ENCODE data around the gene CEP350.
A peak's percentile ranks its signal among the peaks of the same experiment; 100 is the strongest.

The CEP350 gene

DNA sequence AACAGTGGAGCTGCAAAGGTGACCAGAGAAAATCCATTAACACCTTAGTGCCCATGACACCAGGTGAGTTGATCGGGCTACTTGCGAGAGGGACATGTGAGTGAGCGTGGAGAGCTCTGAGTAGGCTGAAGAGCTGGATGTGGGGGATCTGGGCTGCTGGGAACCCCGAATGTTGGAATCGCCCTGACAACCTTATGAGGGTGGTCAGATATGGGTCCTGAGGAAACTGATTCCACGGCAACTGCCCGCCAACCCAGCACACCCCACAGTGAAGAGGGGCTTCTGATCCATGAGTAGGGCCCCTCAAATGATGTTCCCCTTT, 199.4 kb downstream of the CEP350 start:
- Mint-ChIP-seq H3K4me3 (peak overlapping the region; percentile 80), H3K27ac (peak overlapping the region; percentile 78), H3K4me1 (peaks cover 27% of the 10 kb centered on the region), H3K36me3 (ENCODE audit: low read depth) (peaks cover 2% of the 10 kb centered on the region), H3K27me3 (no peaks in the 10 kb centered on the region), H3K9me3 (no peaks in the 10 kb centered on the region)
- ATAC-seq (no peak), DNase-seq (no peak)

DNA sequence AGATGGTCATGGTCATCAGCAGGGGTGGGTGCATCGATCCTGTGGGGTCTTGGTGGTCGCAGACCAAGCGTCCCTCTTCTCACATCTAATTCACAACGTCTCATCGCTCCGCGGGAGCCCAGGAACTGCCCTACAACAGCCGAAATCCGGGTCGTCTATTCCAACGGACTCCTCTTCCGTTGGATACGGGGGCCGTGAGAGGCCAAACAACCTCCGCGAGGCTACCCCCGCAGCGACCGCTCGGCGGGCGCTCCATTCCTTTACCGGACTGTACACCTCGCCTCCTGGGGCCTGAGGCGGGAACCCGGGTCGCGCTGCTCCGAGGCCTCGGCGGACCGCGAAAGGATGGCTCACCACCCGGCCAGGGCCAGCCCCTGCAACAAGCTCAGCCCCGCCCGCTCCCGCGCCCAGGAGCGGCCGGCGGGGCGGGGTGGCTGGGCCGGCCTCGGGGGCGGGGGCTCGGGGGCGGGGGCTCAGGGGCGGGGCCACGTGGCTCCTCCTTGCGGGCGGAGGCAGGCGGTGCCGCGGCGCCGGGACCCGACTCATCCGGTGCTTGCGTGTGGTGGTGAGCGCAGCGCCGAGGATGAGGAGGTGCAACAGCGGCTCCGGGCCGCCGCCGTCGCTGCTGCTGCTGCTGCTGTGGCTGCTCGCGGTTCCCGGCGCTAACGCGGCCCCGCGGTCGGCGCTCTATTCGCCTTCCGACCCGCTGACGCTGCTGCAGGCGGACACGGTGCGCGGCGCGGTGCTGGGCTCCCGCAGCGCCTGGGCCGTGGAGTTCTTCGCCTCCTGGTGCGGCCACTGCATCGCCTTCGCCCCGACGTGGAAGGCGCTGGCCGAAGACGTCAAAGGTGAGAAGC, 199.9 kb downstream of the CEP350 start, which contains the start of gene QSOX1:
Gene QSOX1, plus strand, starts transcription at position 545 of the 857 bp plus-strand sequence. Its CDS starts 39 bp downstream, at position 584.
- H3K27ac Mint-ChIP-seq, result peak within 1 kb of the TSS; percentile 91
- peak within 1 kb of the TSS; percentile 93 for H3K4me3 Mint-ChIP-seq
- ATAC-seq (peak; percentile 91), DNase-seq (peak; percentile 88)
- peaks cover 27% of the 10 kb centered on the region for H3K4me1 Mint-ChIP-seq
- H3K27me3 Mint-ChIP-seq, result no peaks in the 10 kb centered on the region
- H3K9me3 Mint-ChIP-seq, result no peaks in the 10 kb centered on the region
- H3K36me3 Mint-ChIP-seq (ENCODE audit: low read depth), result peaks cover 2% of the 10 kb centered on the region

DNA sequence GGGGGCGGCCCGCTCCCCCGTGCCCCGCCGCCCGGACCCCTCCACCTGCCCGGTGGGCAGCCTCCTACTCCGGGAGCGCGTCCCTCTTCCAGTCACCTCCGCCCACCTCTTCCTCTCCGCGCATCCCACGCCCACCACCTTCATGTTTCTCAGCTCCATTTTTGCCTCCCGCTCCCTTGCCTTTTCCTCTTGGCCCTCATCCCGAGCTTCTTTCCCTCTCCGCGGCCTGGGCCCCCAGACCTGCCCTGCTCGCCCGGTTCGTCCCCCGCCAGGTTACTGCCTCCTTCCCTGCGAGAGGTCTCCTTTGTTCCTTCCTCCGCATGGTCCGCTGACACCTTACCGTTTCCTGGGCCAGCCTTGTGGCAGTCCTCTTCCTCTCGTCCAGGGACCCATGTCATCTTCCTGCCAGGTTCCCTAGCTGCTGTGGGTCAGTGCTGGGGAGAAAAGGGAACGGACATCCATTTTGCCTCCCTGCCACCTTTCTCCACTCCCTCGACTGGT, 200.6 kb downstream of the CEP350 start:
- no peak for ATAC-seq
- H3K4me3 Mint-ChIP-seq, result peak overlapping the region; percentile 93
- H3K27me3 Mint-ChIP-seq, result no peaks in the 10 kb centered on the region
- H3K27ac Mint-ChIP-seq, result peak overlapping the region; percentile 91
- no peaks in the 10 kb centered on the region for H3K9me3 Mint-ChIP-seq
- peak; percentile 21 for DNase-seq
- peaks cover 27% of the 10 kb centered on the region for H3K4me1 Mint-ChIP-seq
- H3K36me3 Mint-ChIP-seq (ENCODE audit: low read depth), result peaks cover 2% of the 10 kb centered on the region

DNA sequence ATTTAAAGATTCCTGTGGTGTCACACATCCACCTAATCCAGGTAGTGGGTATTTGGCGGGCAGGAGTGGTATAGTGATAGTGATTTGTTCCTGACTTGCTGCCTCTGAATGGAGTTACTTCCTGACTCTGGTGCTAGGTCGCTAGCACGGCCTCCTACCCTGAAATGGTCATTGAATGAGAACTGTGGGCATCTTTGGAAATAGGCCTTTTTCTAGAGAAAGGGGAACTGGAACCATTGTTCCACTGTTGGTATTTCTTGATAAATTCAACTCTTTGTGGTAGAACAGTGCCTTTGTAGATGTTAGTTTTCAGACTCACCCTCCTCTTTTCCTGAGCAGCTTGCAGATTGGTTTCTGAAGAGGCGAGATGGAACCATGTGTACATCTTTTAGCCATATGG, 201.6 kb downstream of the CEP350 start:
- DNase-seq (no peak), ATAC-seq (no peak)
- H3K4me1 Mint-ChIP-seq, result peaks cover 27% of the 10 kb centered on the region
- H3K36me3 Mint-ChIP-seq (ENCODE audit: low read depth), result peaks cover 2% of the 10 kb centered on the region
- H3K27me3 Mint-ChIP-seq, result no peaks in the 10 kb centered on the region
- H3K9me3 Mint-ChIP-seq, result no peaks in the 10 kb centered on the region
- peak overlapping the region; percentile 17 for H3K27ac Mint-ChIP-seq
- peak overlapping the region; percentile 93 for H3K4me3 Mint-ChIP-seq

DNA sequence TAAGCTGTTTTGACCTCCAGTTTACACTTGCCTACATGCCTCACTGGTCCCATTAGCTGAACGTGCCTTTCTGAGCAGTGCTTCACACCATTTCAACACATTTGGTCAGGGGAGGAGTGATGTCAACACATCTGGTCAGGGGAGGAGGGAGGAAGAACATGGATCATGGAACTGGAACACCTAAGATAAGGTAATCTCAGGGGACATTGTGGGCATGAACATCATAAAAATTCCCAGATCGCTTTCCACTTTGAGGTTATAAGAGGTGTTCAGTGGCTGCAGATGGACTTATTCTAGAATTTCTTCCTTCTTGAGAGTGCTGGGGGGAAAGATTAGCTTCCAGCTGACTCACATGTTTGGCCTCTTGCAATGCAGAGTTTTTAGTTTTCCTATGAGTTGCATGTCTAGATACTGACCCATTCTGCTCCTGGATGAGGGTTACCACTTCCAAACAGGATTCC, 202.1 kb downstream of the CEP350 start:
- ATAC-seq, result no peak
- peaks cover 27% of the 10 kb centered on the region for H3K4me1 Mint-ChIP-seq
- H3K27me3 Mint-ChIP-seq, result no peaks in the 10 kb centered on the region
- H3K9me3 Mint-ChIP-seq, result no peaks in the 10 kb centered on the region
- peak overlapping the region; percentile 17 for H3K27ac Mint-ChIP-seq
- H3K36me3 Mint-ChIP-seq (ENCODE audit: low read depth), result peaks cover 2% of the 10 kb centered on the region
- H3K4me3 Mint-ChIP-seq, result peak overlapping the region; percentile 93
- DNase-seq, result no peak

DNA sequence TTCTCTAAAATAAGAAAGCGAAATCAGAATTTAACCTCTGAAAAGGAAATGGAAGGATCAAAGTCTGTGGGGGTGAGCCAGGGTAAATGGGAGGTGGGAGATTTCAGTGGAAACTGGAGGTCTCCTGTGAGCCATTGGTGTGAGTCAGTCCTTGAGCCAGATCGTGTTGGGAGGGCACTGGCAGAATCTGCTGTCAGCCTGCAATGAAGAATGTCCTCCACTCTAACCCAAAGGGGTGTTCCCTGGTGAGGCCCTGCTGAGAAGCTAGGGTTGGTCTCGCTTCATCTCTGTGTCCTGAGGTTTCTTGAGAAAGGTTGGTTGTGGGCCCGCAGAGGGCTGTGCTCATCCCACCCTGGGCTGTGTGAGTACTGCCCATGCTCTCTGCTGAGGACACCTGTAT, 202.5 kb downstream of the CEP350 start:
- H3K4me1 Mint-ChIP-seq, result peaks cover 27% of the 10 kb centered on the region
- H3K4me3 Mint-ChIP-seq, result peak overlapping the region; percentile 93

DNA sequence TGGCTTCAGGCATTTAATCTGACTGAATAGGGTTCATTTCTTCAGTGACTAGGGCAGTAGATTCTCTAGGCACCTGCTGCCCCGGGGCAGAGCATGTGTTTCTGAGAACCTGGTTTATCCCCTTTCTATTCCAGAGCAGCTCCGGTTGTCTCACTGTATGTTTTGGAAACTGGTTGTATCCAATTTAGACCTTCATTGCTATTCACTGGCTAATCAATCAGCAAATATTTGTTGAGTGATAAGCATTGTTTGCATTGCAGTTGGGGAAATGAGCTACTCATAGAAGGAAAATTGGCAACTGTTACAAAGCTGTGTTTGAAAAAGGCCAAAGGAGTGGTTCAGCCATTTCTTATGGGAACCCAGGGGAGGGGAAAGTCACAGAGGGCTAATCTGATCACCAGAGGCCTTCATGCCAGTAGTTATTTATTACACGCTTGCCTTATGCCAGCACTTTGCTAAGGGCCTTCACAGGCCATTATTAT, 203.0 kb downstream of the CEP350 start:
- ATAC-seq (no peak), DNase-seq (no peak)
- H3K4me3 Mint-ChIP-seq, result no peak overlapping the region
- H3K27ac Mint-ChIP-seq, result no peak overlapping the region
- no peaks in the 10 kb centered on the region for H3K9me3 Mint-ChIP-seq
- peaks cover 2% of the 10 kb centered on the region for H3K36me3 Mint-ChIP-seq (ENCODE audit: low read depth)
- peaks cover 27% of the 10 kb centered on the region for H3K4me1 Mint-ChIP-seq
- no peaks in the 10 kb centered on the region for H3K27me3 Mint-ChIP-seq

More for the DNA sequence above, 202.5 kb downstream of the CEP350 start:
- Mint-ChIP-seq H3K27me3 (no peaks in the 10 kb centered on the region), H3K27ac (no peak overlapping the region), H3K9me3 (no peaks in the 10 kb centered on the region), H3K36me3 (ENCODE audit: low read depth) (peaks cover 2% of the 10 kb centered on the region)
- no peak for ATAC-seq
- no peak for DNase-seq

DNA sequence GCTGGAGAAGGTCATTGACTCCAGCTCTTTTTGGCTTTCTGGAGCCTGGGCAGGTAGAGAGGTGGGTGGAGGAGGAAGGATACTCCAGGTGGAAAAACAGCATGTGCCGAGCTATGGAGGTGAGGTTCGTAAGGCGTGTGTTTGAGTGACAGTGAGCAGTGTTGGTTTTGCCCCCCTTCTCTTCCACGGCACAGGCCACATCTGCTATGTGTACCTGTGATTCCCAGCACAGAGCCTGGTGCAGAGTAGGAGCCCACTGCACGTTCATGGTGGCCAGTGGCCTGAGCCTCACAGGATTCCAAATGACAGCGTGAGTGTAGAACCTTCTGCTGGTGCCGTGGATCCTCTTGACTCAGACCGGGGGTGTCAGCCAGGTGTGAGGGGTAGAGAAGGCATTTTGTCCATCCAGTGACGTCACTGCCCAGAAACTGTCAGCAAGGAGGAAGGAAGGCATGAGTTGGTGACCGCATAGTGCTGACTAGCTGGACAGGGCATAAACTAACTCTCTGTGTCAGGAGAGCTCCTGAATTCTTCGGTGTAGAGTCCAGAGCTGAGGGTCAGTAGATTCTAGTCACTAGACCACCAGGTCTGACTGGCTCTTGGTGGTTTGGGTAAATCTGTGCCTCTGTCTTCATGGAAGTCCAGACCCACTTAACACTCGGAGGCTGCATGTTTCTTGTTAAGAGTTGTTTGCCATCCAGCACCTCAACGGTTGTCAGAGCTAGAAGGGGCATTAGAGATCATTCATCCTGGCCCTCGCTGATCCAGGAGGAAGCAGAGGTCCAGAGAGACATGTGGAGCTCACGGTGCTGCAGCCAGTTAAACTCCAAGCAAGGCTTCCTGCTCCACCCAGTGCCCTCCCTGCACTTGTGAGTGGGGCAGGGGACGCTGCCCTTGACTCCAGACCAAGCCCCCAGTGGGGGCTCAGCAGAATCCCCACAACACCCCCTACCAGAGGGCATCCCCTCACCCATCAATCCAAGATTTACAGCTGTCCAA, 203.8 kb downstream of the CEP350 start:
- peaks cover 30% of the 10 kb centered on the region for H3K4me1 Mint-ChIP-seq
- H3K9me3 Mint-ChIP-seq, result no peaks in the 10 kb centered on the region
- no peak overlapping the region for H3K27ac Mint-ChIP-seq
- H3K36me3 Mint-ChIP-seq (ENCODE audit: low read depth), result peaks cover 2% of the 10 kb centered on the region
- no peak overlapping the region for H3K4me3 Mint-ChIP-seq
- DNase-seq (no peak), ATAC-seq (no peak)
- no peaks in the 10 kb centered on the region for H3K27me3 Mint-ChIP-seq

DNA sequence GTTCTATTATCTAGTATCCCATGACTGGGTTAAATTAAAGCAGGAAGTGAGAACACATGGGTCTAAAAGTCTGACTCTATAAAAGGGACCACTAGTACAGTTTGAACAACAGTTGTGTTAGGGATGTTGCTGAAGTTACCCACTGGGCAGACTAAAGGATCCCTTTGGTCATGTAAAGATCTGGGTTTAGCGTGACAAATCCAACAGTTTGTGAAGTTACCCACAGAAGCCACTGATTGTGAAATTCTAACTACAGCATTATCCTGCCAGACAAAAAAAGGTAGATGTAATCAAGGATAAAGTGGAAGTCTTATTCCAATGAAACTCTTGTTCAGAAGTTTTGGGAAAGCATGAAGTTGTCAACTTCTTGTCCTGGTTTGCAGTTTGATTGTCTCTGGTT, 205.7 kb downstream of the CEP350 start:
- no peak for DNase-seq
- peaks cover 2% of the 10 kb centered on the region for H3K36me3 Mint-ChIP-seq (ENCODE audit: low read depth)
- no peaks in the 10 kb centered on the region for H3K27me3 Mint-ChIP-seq
- no peak overlapping the region for H3K4me3 Mint-ChIP-seq
- no peak for ATAC-seq
- H3K4me1 Mint-ChIP-seq, result peaks cover 24% of the 10 kb centered on the region
- H3K27ac Mint-ChIP-seq, result no peak overlapping the region
- H3K9me3 Mint-ChIP-seq, result no peaks in the 10 kb centered on the region

DNA sequence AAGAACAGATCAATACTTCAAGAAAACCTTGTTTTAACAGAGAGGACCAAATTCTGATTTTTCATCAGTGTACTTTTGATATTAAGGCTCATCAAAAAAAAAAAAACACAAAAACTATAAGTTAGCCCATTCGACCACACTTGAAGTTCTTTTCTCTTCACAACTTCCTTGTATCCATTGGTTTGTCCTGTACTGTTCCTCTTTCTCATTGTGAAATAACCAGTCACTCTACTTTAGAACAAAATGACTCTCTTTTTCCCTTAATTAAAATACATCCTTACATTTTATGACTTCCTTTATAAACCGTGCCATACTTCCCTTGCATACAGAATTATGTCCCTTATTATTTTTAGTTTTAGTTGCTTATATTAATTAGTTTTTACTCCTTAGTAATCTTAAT, 208.4 kb downstream of the CEP350 start:
- Mint-ChIP-seq H3K4me3 (no peak overlapping the region), H3K9me3 (no peaks in the 10 kb centered on the region), H3K36me3 (ENCODE audit: low read depth) (peaks cover 2% of the 10 kb centered on the region), H3K27ac (no peak overlapping the region), H3K27me3 (no peaks in the 10 kb centered on the region), H3K4me1 (peaks cover 3% of the 10 kb centered on the region)
- ATAC-seq (no peak), DNase-seq (no peak)

All from activated naive CD8-positive, alpha-beta T cell treated with anti-CD3 and anti-CD28 coated beads, Interleukin-2, amount 50 U/mL, for 24 hours (primary cell).